Thoracic aorta (tissue), 2 donors: ENCODE measurements around the gene LGALS3BP. TPM values are rescaled to one million over a fixed set of nuclear protein-coding genes. Genes with fewer than 3 reads are reported as not detected.

Source experiments
- ATAC-seq: fragments of 150-250 bp; one replicate; pipeline ENCODE4 v1.8.0; 2017; ENCODE audit warnings: low read depth; ENCODE audit not compliant: insufficient number of reproducible peaks, low FRiP score
- DNase-seq: peaks from one replicate; pipeline ENCODE4 v3.0.0-alpha.2; 2020; ENCODE audit warnings: low spot score
- H3K27ac ChIP-seq, 2 donors: fragments of 200-600 bp; sonication (generic); 1 replicate in 1 of 2; 2 replicates in 1 of 2; pipeline ENCODE4 v1.5.1; 2016; ENCODE audit warnings: mild to moderate bottlenecking in 2 of 2, moderate library complexity in 2 of 2
- H3K27me3 ChIP-seq: fragments of 200-600 bp; sonication (generic); replicated peaks from 2 replicates; pipeline ENCODE4 v1.6.0; 2016; ENCODE audit warnings: mild to moderate bottlenecking; ENCODE audit not compliant: insufficient read depth
- H3K36me3 ChIP-seq: fragments of 200-600 bp; sonication (generic); one replicate; pipeline ENCODE4 v1.5.1; 2016
- H3K4me1 ChIP-seq, 2 donors: fragments of 200-600 bp; sonication (generic); 1 replicate in 1 of 2; 2 replicates in 1 of 2; pipeline versions ENCODE4 v1.5.1 to v1.6.0; 2016; ENCODE audit warnings: low read depth in 2 of 2, mild to moderate bottlenecking in 1 of 2; ENCODE audit not compliant: control insufficient read depth in 1 of 2
- H3K4me3 ChIP-seq: fragments of 200-600 bp; sonication (generic); 2 replicates; pipeline ENCODE4 v1.5.1; 2016; ENCODE audit warnings: mild to moderate bottlenecking
- H3K9me3 ChIP-seq: fragments of 200-600 bp; sonication (generic); 2 replicates; pipeline ENCODE4 v1.5.1; 2016
- CTCF ChIP-seq: fragments of 200-600 bp; sonication (generic); IDR thresholded peaks from one replicate; pipeline ENCODE4 v1.5.1; 2019; ENCODE audit warnings: antibody characterized with exemption
- total RNA-seq, 2 donors: library from RNA; depleted of rRNA; stranded (reverse); fragments of >200 nt; gene quantifications; one replicate each; pipeline versions ENCODE4 v1.1.0 to v1.2.3, GENCODE V29; 2016

LGALS3BP gene
- total RNA-seq, 2 donors from 2014 or later, result 205 to 308 TPM

DNA sequence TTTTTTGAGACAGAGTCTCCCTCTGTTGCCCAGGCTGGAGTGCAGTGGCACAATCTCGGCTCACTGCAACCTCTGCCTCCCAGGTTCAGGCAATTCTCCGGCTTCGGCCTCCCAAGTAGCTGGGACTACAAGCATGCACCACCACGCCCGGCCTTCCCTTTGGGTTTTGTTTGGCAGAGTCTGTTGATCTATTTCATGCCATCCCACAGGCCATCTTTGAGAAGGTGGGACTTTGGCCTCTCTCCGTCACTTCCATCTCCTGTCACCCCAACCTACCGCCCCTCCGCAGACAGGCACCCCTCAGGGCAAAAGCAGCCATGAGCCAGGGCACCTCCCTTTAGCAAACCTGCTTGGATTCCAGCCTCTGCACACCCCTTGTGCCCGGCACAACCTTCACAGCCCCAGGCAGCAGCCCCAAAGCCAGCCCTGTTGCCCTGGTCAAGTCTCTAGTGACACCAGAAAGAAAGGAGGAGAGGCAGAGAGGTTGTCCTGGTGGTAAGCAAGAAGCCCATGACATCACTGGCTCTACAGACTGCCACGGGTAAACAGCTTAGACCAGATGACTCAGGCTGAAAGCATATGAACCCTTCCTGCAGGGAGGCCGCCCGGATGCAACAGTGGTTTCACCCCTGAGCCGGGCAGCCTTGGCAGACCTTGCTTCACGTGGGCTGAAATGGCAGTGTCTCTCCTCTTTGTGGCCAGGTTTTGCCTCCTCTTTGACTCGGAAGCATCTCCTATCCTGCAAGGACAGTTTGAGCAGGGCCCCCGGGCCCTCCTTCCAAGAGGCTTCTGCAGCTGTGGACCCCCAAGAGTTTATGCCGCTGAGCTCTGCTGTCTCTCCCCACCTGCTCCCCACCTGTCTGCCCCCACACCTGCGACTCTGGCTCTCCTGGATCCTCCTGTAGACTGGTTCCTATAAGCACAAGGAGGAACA lies 46.4 kb downstream of the LGALS3BP start:
- peak; percentile 44 for DNase-seq
- peak overlapping the region; percentile 55 for H3K4me3 ChIP-seq
- no peaks in the 10 kb centered on the region for H3K36me3 ChIP-seq
- peak; percentile 71 for ATAC-seq
- no peak for TF ChIP-seq CTCF
- peak overlapping the region; percentile 94 to 96 for H3K27ac ChIP-seq
- H3K27me3 ChIP-seq, result no peaks in the 10 kb centered on the region
- no peaks in the 10 kb centered on the region for H3K9me3 ChIP-seq
- peaks cover 25 to 38% of the 10 kb centered on the region in 2 donors for H3K4me1 ChIP-seq

GRCh38 chr17:78929908-78930775 lies 49.6 kb downstream of the LGALS3BP start:
- no peak for TF ChIP-seq CTCF
- H3K27ac ChIP-seq, result no peak overlapping the region
- no peaks in the 10 kb centered on the region for H3K9me3 ChIP-seq
- H3K4me3 ChIP-seq, result no peak overlapping the region
- peaks cover 23 to 43% of the 10 kb centered on the region in 2 donors for H3K4me1 ChIP-seq
- H3K27me3 ChIP-seq, result no peaks in the 10 kb centered on the region
- DNase-seq (no peak), ATAC-seq (no peak)
- H3K36me3 ChIP-seq, result no peaks in the 10 kb centered on the region

- H3K36me3 ChIP-seq, result no peaks in the 10 kb centered on the region
- peak; percentile 40 for ATAC-seq
- H3K9me3 ChIP-seq, result no peaks in the 10 kb centered on the region
- H3K4me1 ChIP-seq, result peaks cover 23 to 49% of the 10 kb centered on the region in 2 donors
- H3K27ac ChIP-seq, result peak overlapping the region; percentile 97 to 100
- H3K4me3 ChIP-seq, result peak overlapping the region; percentile 94
- no peak for TF ChIP-seq CTCF
- peak; percentile 82 for DNase-seq
- no peaks in the 10 kb centered on the region for H3K27me3 ChIP-seq
These were observed 53.8 kb downstream of the LGALS3BP start for GRCh38 chr17:78925662-78926555.

DNA sequence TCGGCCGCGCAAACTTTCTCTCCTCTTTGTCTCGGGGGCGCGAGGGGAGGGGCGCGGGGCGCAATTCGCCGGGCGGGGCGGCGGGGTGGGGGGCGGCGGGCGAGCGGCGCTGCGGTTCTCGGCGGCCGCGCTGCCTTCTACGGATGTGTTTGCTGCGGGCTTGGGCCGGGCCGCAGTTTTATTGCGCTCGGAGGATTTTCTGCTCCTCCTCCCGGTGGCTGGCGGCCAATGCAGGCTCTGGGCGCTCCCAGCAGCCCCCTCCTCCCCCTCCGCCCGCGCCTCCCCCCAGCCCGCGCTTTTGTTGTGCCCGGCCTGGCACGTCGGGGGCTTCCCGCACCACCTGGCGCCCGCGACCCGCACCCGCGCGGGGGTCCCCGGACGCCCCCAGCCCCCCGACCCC lies 54.5 kb downstream of the LGALS3BP start, which contains the start of gene TIMP2:
TIMP2 (minus strand) TSS at position 154 of the 400 bp plus-strand sequence. CDS start 299 bp downstream, outside the sequence.
- H3K27ac ChIP-seq, result peak within 1 kb of the TSS; percentile 97 to 100
- peak; percentile 49 for DNase-seq
- H3K4me1 ChIP-seq, result peaks cover 25 to 56% of the 10 kb centered on the region in 2 donors
- no peaks in the 10 kb centered on the region for H3K9me3 ChIP-seq
- H3K4me3 ChIP-seq, result peak within 1 kb of the TSS; percentile 94
- TF ChIP-seq CTCF, result peak; percentile 16
- no peaks in the 10 kb centered on the region for H3K36me3 ChIP-seq
- ATAC-seq, result peak; percentile 47
- H3K27me3 ChIP-seq, result no peaks in the 10 kb centered on the region
